Esophagus (tissue), 2 donors: ENCODE results near the gene LCE1D. TPM values are rescaled to one million over a fixed set of nuclear protein-coding genes. Genes with fewer than 3 reads are reported as not detected.

Experiments
- H3K27ac ChIP-seq, 2 donors: one replicate each; pipeline ENCODE4 v1.5.1; 2013; ENCODE audit warnings: low read depth in 2 of 2, mild to moderate bottlenecking in 2 of 2, inconsistent platforms in 1 of 2, low read length in 1 of 2, moderate library complexity in 1 of 2
- H3K27me3 ChIP-seq, 2 donors: one replicate each; pipeline ENCODE4 v1.6.1; 2013; ENCODE audit warnings: low read length in 2 of 2, control low read depth in 1 of 2, mild to moderate bottlenecking in 1 of 2; ENCODE audit not compliant: insufficient read depth in 2 of 2, control insufficient read depth in 1 of 2
- H3K36me3 ChIP-seq, 2 donors: one replicate each; pipeline ENCODE4 v1.6.1; 2013; ENCODE audit warnings: low read length in 1 of 2; ENCODE audit not compliant: control insufficient read depth in 2 of 2, insufficient read depth in 2 of 2
- H3K4me1 ChIP-seq, 2 donors: one replicate each; pipeline ENCODE4 v1.6.1; 2013; ENCODE audit warnings: low read length in 1 of 2; ENCODE audit not compliant: control insufficient read depth in 2 of 2, insufficient read depth in 2 of 2
- H3K4me3 ChIP-seq, 2 donors: one replicate each; pipeline ENCODE4 v1.5.1; 2013; ENCODE audit warnings: low read length in 2 of 2, mild to moderate bottlenecking in 2 of 2, low read depth in 1 of 2, moderate library complexity in 1 of 2
- H3K9me3 ChIP-seq, 2 donors: one replicate each; pipeline ENCODE4 v1.6.1; 2013; ENCODE audit warnings: mild to moderate bottlenecking in 2 of 2, low read depth in 1 of 2, low read length in 1 of 2, moderate library complexity in 1 of 2; ENCODE audit not compliant: control insufficient read depth in 2 of 2, insufficient read depth in 1 of 2
- whole genome bisulfite sequencing, 2 donors: extraction: QIAGEN DNeasy Blood & Tissue Kit; methylation state at CpG; one replicate each; pipeline ENCODE4 v1.1.7; 2013; 5-methylcytosine and 5-hydroxymethylcytosine counted together
- polyA plus RNA-seq, 2 donors: library from polyadenylated mRNA; stranded (reverse); fragments of 200-250 nt; gene quantifications; one replicate each; pipeline ENCODE4 v1.2.3, GENCODE V29; 2013
- donor health status: healthy with polysubstance abuse.
- donor health status: Bipolar disorder and iron deficiency.

The LCE1D gene
- polyA plus RNA-seq, 2 donors = not detected

DNA sequence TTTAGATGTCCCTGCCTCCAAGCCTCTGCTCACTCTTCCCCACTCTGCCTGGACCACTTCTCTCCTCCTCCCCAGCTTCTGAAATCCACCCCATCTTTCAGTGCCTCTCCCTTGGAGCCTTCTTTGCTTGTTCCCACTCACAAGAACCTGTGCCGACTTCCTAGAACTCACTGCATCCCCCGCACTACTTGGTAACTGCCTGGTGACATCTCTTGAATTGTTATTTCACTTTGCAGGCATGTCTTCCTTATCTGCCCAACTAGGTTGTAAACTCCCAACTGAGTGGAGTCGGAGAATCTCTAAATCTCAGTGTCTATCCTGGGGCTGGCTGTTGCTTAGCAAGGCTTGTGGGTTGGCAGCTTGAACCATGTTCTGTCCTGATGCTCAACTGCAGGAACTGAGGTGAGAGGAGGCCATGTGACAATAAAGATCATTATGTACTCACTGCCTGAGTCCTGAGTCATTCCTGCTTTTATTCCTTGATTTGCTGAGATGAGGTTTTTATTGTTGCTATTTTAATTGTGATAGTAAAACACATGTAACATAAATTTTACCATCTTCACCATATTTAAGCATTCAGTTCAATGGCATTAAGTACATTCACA lies 34.8 kb upstream of the LCE1D start:
- peaks cover 0 to 2% of the 10 kb centered on the region in 2 donors for H3K9me3 ChIP-seq

DNA sequence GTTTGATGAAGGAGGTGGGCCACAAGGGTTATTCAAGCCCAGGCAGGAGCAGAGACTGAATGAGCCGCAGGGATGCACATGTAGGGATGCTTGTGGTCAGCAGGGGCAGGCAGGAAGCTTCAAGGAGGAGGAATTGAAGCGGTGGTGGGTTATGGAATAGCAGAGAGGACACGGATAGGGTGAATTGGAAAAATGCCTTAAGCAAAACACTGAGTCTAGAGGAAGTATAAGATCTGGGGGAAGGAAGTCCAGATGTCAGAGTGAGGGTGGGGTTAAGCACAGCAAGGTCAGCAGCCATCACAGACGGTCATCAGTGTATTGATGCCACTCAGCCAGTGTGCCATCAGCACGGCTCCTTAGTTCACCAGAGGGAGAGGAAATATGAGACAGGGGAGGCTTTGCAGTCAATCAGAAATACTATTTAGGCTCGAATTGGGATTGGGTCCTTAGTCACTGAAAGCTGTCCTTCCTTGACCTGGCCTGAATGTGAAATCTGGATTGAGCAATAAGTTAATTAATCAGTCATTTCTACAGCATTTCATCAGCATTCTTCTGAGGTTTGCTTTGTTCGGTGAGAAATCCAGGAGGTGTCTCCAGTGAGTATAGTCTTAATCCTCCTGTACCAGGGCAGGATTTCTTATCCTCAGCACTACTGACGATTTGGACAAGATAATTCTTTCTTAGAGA lies 27.5 kb upstream of the LCE1D start:
- WGBS, 2 donors = 55 to 61% methylated on average over 8 of the region's 8 CpGs
- Histone ChIP-seq H3K9me3 (no peaks in the 10 kb centered on the region), H3K36me3 (no peaks in the 10 kb centered on the region), H3K4me1 (peaks cover 0 to 2% of the 10 kb centered on the region in 2 donors), H3K27me3 (no peaks in the 10 kb centered on the region), H3K27ac (peak overlapping the region in 1 of 2 donors; percentile 17), H3K4me3 (no peak overlapping the region)

More for the DNA sequence above, 34.8 kb upstream of the LCE1D start:
- H3K27me3 ChIP-seq = no peaks in the 10 kb centered on the region
- WGBS, 2 donors = 85 to 88% methylated on average over 3 of the region's 3 CpGs
- H3K27ac ChIP-seq = no peak overlapping the region
- peaks cover 0 to 2% of the 10 kb centered on the region in 2 donors for H3K36me3 ChIP-seq
- H3K4me3 ChIP-seq = no peak overlapping the region
- H3K4me1 ChIP-seq = peaks cover 0 to 20% of the 10 kb centered on the region in 2 donors

DNA sequence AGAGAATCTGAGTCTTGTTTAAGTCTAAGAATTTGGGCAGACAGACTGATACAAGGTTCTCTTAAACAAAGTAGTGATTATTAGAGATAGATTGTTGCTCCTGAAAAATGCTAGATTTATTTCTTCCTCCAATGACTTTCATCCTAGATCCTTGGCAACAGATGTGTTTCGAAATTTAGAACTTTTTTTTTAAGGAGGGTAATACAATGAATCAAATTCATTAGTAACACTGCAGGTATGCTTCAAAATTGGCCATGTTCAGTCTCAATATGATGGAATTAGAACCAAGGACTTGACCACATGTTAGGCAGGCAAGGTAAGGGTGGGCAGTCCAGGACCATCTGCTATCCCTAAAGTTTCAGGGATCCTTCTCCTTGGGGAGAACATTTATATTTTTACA lies 26.1 kb upstream of the LCE1D start:
- H3K36me3 ChIP-seq = no peaks in the 10 kb centered on the region
- H3K4me3 ChIP-seq = no peak overlapping the region
- 53 to 67% methylated on average over 1 of the region's 1 CpG for WGBS, 2 donors
- no peaks in the 10 kb centered on the region for H3K9me3 ChIP-seq
- H3K27ac ChIP-seq = no peak overlapping the region
- H3K4me1 ChIP-seq = peaks cover 0 to 2% of the 10 kb centered on the region in 2 donors
- H3K27me3 ChIP-seq = no peaks in the 10 kb centered on the region

DNA sequence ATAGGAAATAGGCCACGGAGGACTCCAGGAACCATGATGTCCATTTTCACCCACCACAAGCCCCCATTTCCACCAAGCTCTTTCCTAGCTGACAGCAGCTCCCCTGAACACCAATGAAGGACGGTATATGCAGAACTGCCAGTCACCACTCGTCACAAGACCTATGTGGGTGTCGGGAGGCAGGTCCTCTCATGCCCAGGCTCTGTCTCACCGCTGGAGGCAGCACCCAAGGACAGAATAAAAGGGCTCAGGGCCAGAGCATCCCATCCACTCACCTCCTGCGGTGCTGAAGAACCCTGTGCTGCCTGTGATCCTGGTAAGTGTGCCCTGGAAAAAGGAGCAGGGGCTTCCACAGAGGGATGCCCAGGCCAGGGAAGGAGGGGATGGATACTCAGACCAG lies 21.6 kb upstream of the LCE1D start, which contains the start of gene LCE1F:
TSS of gene LCE1F (plus strand) at position 266 of the 400 bp plus-strand sequence. CDS start 1,232 bp downstream, outside the sequence.
- Histone ChIP-seq H3K36me3 (no peaks in the 10 kb centered on the region), H3K9me3 (no peaks in the 10 kb centered on the region), H3K27ac (no peak within 1 kb of the TSS), H3K4me1 (no peaks in the 10 kb centered on the region), H3K4me3 (no peak within 1 kb of the TSS), H3K27me3 (no peaks in the 10 kb centered on the region)
- WGBS, 2 donors = 55 to 64% methylated on average over 6 of the region's 6 CpGs

DNA sequence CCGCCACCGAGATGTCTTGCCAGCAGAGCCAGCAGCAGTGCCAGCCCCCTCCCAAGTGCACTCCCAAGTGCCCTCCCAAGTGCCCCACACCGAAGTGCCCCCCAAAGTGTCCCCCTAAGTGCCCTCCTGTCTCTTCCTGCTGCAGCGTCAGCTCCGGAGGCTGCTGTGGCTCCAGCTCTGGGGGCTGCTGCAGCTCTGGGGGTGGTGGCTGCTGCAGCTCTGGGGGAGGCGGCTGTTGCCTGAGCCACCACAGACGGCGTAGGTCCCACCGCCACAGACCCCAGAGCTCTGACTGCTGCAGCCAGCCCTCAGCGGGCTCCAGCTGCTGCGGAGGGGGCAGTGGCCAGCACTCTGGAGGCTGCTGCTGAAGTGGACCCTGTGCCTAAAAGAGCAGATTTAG lies 20.2 kb upstream of the LCE1D start:
- no peaks in the 10 kb centered on the region for H3K36me3 ChIP-seq
- no peaks in the 10 kb centered on the region for H3K4me1 ChIP-seq
- H3K4me3 ChIP-seq = no peak overlapping the region
- H3K27me3 ChIP-seq = no peaks in the 10 kb centered on the region
- no peaks in the 10 kb centered on the region for H3K9me3 ChIP-seq
- WGBS, 2 donors = 82 to 87% methylated on average over 11 of the region's 11 CpGs
- no peak overlapping the region for H3K27ac ChIP-seq

DNA sequence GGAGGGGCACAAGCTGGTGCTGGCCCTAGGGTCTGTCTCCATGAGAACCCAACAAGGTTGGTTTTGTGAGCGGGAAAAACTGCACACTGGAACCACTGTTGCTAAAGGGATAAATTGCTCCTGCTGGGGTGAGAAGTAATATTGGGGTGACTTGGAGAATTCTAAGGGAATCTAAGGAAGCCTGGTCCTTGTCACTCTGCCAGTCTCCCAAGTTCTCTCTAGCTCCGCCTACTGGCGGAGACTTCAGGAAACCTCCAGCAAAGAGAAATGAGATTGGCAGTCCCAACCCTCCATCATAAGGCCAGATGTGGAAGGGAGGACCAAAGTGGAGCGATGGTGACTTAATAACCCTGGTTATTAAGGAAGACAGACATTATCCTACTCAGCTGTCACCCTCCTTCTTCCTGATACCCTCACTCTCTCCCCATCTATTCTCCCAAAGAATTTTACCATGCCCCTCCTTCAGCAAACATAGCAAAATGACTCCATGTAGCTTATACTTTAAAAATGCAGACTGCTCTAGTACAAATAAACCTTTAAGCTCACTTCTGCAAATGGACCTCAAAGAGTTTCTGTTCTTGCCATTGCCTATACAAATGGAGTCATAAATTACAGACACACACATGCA lies 18.9 kb upstream of the LCE1D start:
- 62 to 67% methylated on average over 4 of the region's 4 CpGs for WGBS, 2 donors

DNA sequence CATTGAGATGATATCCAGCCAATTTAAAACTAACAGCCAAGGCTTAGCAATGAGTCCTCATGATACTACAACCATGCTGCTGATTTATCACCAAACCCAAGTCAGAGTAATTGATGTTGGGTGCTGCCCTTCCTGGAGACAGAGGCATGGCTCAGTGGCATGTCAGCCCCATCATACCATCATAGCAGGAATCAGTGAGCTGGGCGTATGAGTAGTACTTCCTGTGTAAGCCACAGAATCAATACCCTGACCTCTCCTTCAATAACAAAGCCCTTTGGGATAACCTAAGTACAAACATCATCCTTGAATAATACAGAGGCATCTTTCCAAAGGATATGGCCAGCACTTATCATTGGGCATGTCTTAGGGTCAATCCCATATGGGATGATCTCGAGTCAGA lies 13.4 kb upstream of the LCE1D start:
- H3K4me3 ChIP-seq = no peak overlapping the region
- 55 to 71% methylated on average over 2 of the region's 2 CpGs for WGBS, 2 donors
- H3K36me3 ChIP-seq = no peaks in the 10 kb centered on the region
- H3K4me1 ChIP-seq = peaks cover 0 to 6% of the 10 kb centered on the region in 2 donors
- H3K27ac ChIP-seq = no peak overlapping the region
- no peaks in the 10 kb centered on the region for H3K27me3 ChIP-seq
- H3K9me3 ChIP-seq = no peaks in the 10 kb centered on the region

More for the DNA sequence above, 18.9 kb upstream of the LCE1D start:
- Histone ChIP-seq H3K9me3 (no peaks in the 10 kb centered on the region), H3K36me3 (no peaks in the 10 kb centered on the region), H3K27me3 (no peaks in the 10 kb centered on the region), H3K27ac (no peak overlapping the region), H3K4me3 (no peak overlapping the region), H3K4me1 (no peaks in the 10 kb centered on the region)

DNA sequence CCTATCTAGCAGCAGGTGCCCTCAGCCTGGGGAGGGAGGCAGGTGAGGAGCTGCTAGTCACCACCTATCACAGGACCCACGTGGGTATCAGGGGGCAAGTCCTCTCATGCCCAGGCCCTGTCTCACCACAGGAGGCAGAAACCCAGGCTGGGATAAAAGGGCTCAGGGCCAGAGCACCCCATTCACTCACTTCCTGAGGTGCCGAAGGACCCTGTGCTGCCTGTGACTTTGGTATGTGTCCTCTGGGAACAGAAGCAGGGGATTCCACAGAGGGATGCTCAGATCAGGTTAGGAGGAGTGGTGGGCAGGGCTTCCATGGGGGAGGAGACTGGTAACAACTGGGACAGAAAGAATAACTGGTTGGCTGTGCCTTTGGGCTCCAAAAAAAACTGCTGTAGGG lies 10.4 kb upstream of the LCE1D start, which contains the start of gene LCE1E:
TSS of gene LCE1E (plus strand) at position 181 of the 400 bp plus-strand sequence. CDS start 1,043 bp downstream, outside the sequence.
- WGBS, 2 donors = 21 to 37% methylated on average over 2 of the region's 2 CpGs
- Histone ChIP-seq H3K4me3 (no peak within 1 kb of the TSS), H3K36me3 (no peaks in the 10 kb centered on the region), H3K9me3 (no peaks in the 10 kb centered on the region), H3K4me1 (peaks cover 0 to 6% of the 10 kb centered on the region in 2 donors), H3K27ac (no peak within 1 kb of the TSS), H3K27me3 (no peaks in the 10 kb centered on the region)

DNA sequence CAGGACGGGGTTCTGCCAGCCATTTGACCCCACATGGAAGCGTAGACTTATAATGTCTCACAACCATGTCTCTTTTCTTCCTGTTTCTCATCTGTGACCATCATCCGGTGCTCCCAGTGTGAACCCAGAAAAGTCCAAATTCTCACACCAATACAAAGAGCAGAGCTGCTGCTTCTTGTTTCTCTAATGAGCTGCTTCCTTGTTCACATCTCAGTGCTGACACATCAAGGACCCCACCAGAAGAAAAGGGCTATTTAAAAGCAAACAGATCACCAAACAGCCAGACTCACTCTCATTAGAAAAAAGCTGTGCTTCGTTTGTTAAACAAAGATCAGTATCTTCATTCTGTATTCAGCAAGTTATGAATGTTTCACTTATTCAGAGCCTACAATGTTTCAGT lies 835 bp upstream of the LCE1D start:
- Histone ChIP-seq H3K27me3 (no peaks in the 10 kb centered on the region), H3K9me3 (no peaks in the 10 kb centered on the region), H3K27ac (no peak overlapping the region), H3K4me3 (no peak overlapping the region), H3K36me3 (no peaks in the 10 kb centered on the region), H3K4me1 (no peaks in the 10 kb centered on the region)
- 59 to 68% methylated on average over 4 of the region's 4 CpGs for WGBS, 2 donors
